HepG2 (cell line): ENCODE data around the gene ACER3. TPM values are rescaled to one million over a fixed set of nuclear protein-coding genes. Genes with fewer than 3 reads are reported as not detected.

Experiments
- AGO1 ChIP-seq: fragments of 200-400 bp; formaldehyde crosslinking; IDR thresholded peaks from 2 replicates; pipeline ENCODE4 v1.6.1; 2017; ENCODE audit warnings: mild to moderate bottlenecking, low read depth, low read length, moderate library complexity; ENCODE audit not compliant: poor library complexity, severe bottlenecking
- CTCF ChIP-seq: sonication (generic); formaldehyde crosslinking; IDR thresholded peaks from 2 replicates; pipeline ENCODE4 v1.5.0; 2020; ENCODE audit warnings: mild to moderate bottlenecking, missing genetic modification reagents, moderate library complexity
- EEA1 ChIP-seq: sonication (generic); formaldehyde crosslinking; IDR thresholded peaks from 2 replicates; pipeline ENCODE4 v1.5.1; 2020; ENCODE audit warnings: mild to moderate bottlenecking, missing genetic modification reagents, borderline replicate concordance
- FOXA1 ChIP-seq, 2 experiments: fragments of 450-650 bp in 1 of 2; sonication (generic) in 1 of 2; formaldehyde crosslinking in 1 of 2; IDR thresholded peaks; 2 replicates each; pipeline versions ENCODE4 v1.4.0 to v1.6.1; 2016 to 2020; ENCODE audit warnings: missing genetic modification reagents in 1 of 2
- HDAC1 ChIP-seq: sonication (generic); formaldehyde crosslinking; IDR thresholded peaks from 2 replicates; pipeline ENCODE4 v1.5.1; 2020; ENCODE audit warnings: mild to moderate bottlenecking, missing genetic modification reagents
- MAX ChIP-seq: IDR thresholded peaks from 2 replicates; pipeline ENCODE4 v1.6.1; 2012; ENCODE audit warnings: inconsistent platforms
- ZBTB10 ChIP-seq: sonication (generic); formaldehyde crosslinking; IDR thresholded peaks from 2 replicates; pipeline ENCODE4 v1.4.0; 2020; ENCODE audit warnings: missing genetic modification reagents, borderline replicate concordance
- polyA plus RNA-seq, 8 experiments: library from polyadenylated mRNA; depleted of rRNA in 3 of 8; stranded (reverse) in 7 of 8; unstranded in 1 of 8; fragments of >200 nt; fragmentation: Illumina TruSeq in 4 of 8; extraction: Trizol in 4 of 8; gene quantifications; 2 replicates each; pipeline versions ENCODE4 v1.2.1 to v1.2.3, GENCODE V29; 2011 to 2016; ENCODE audit warnings: low read depth in 4 of 8, missing spikeins in 1 of 8, mixed read lengths in 1 of 8; ENCODE audit not compliant: insufficient read depth in 1 of 8
- total RNA-seq, 5 experiments: library from RNA; depleted of rRNA; stranded (reverse); fragments of >200 nt; fragmentation: Illumina TruSeq; extraction: Trizol; gene quantifications; 2 replicates each; pipeline ENCODE4 v1.2.3, GENCODE V29; 2016; ENCODE audit warnings: low read depth in 1 of 5

Gene ACER3
- total and polyA plus RNA-seq, 2 of the 13 experiments (the other 11 are each of a cell fraction or from before 2014, with no cell fraction given): 6.0 to 9.8 TPM

GRCh38 chr11:77040889-77041288 lies 180.2 kb downstream of the ACER3 start (continued):
- TF ChIP-seq CTCF (peak; percentile 41), MAX (0 out of 2 replicates have a peak, but pooled peaks have one; percentile 16), EEA1 (no peak), FOXA1 (IDR thresholded peaks at IDR 0.05) (no peak), FOXA1 (CRISPR knock-in tag; IDR thresholded peaks at IDR 0.05) (peak; percentile 27; the same call in 1 of the 2 replicates), AGO1 (no peak), HDAC1 (CRISPR knock-in tag) (no peak), ZBTB10 (CRISPR knock-in tag) (no peak)
